ENCODE results near the gene KCTD5. TPM values are rescaled to one million over a fixed set of nuclear protein-coding genes. Genes with fewer than 3 reads are reported as not detected.
A peak's percentile ranks its signal among the peaks of the same experiment; 100 is the strongest.
"Not testable (repeated sequence)": the region's sequence is repeated elsewhere in the genome, so short reads cannot be mapped to it uniquely, and the experiment has no call there.

KCTD5 gene
- total RNA-seq, 1 donor from 2014 or later: 27.3 TPM

DNA sequence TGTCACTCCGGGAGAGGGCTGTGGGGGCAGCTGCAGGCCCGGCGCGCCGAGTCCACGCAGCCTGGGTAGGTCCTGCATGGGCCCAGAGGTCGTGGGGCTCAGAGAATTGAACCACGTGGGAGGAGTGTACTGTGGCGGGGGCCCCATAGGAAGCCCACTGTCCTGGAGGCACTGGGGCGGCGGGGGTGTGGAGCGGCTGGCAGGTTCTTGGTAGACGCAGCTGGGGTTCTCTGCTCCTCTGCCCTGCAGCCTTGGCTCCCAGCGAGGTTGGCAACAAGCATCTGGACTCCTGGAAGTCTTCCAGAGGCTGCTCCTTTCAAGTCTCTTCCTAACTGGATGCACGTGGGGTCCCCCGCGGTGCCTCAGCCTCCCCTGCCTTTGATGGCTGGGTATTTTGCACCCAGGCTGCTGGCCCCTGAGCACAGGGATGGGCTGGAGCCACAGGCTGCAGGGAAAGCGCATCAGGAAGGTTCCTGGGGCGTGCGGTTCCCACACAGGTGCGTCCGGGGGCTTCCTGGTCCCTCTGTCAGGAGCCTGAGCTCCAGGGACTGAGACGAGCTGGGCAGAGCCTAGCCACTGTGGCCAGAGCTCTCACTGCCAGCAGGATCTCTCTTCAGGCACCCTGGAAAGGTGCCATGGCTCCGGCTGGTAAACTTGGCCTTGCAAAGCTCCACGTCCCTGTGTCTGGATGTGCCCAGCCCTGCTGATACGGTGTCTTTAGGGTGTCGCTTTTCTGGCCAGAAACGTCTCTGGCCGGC is 9.3 kb downstream of the KCTD5 start:
- Mint-ChIP-seq H3K4me3 (ENCODE audit: unreplicated experiment) (no peak overlapping the region), H3K27ac (ENCODE audit: unreplicated experiment) (no peak overlapping the region), H3K36me3 (ENCODE audit: low read depth) (peaks cover 1% of the 10 kb centered on the region), H3K4me1 (ENCODE audit: low read depth) (no peaks in the 10 kb centered on the region), H3K27me3 (ENCODE audit: low read depth) (no peaks in the 10 kb centered on the region), H3K9me3 (ENCODE audit: low read depth) (no peaks in the 10 kb centered on the region)
- TF ChIP-seq, protein P1, sequence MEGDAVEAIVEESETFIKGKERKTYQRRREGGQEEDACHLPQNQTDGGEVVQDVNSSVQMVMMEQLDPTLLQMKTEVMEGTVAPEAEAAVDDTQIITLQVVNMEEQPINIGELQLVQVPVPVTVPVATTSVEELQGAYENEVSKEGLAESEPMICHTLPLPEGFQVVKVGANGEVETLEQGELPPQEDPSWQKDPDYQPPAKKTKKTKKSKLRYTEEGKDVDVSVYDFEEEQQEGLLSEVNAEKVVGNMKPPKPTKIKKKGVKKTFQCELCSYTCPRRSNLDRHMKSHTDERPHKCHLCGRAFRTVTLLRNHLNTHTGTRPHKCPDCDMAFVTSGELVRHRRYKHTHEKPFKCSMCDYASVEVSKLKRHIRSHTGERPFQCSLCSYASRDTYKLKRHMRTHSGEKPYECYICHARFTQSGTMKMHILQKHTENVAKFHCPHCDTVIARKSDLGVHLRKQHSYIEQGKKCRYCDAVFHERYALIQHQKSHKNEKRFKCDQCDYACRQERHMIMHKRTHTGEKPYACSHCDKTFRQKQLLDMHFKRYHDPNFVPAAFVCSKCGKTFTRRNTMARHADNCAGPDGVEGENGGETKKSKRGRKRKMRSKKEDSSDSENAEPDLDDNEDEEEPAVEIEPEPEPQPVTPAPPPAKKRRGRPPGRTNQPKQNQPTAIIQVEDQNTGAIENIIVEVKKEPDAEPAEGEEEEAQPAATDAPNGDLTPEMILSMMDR (IDR thresholded peaks at IDR 0.05): no peak
- DNase-seq (ENCODE audit: low spot score): peak; percentile 91

DNA sequence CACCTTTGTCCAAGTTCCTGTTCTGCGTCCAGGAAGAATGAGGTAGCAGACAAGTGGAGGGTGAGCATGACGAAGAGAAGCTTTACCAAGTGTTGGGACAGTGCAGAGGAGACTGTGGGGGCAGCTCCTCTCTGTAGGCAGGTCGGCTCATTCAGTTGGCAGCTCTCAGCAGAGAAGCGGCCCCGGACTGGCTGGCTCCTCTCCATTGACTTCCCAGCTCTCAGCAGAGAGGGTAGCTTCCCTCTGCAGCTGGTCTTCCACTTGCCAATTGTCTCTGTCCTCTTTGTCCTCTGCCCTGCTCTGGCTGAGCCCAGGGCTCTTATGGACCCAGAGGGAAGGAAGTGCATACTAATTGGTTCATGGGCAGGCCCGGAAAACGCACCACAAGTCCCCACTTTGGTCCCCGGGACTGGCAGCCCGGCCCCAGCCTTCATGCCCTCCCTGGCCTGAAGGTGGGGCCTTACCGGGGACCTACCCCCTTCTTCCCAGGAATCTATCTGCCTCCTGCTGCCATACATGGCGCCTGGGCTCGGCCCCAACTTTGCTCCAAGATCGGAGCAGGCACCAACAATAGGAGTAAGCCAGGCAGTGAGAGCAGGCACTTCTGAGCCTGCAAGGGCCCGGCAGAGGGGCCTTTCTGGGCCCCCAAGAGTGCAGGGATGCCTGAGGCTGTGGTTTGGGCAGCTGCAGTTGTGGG is 10.1 kb downstream of the KCTD5 start:
- Mint-ChIP-seq H3K4me3 (ENCODE audit: unreplicated experiment) (no peak overlapping the region), H3K9me3 (ENCODE audit: low read depth) (no peaks in the 10 kb centered on the region), H3K27ac (ENCODE audit: unreplicated experiment) (no peak overlapping the region), H3K4me1 (ENCODE audit: low read depth) (no peaks in the 10 kb centered on the region), H3K36me3 (ENCODE audit: low read depth) (peaks cover 5% of the 10 kb centered on the region), H3K27me3 (ENCODE audit: low read depth) (no peaks in the 10 kb centered on the region)
- DNase-seq (ENCODE audit: low spot score): no peak
- TF ChIP-seq, protein P1 (IDR thresholded peaks at IDR 0.05): no peak

DNA sequence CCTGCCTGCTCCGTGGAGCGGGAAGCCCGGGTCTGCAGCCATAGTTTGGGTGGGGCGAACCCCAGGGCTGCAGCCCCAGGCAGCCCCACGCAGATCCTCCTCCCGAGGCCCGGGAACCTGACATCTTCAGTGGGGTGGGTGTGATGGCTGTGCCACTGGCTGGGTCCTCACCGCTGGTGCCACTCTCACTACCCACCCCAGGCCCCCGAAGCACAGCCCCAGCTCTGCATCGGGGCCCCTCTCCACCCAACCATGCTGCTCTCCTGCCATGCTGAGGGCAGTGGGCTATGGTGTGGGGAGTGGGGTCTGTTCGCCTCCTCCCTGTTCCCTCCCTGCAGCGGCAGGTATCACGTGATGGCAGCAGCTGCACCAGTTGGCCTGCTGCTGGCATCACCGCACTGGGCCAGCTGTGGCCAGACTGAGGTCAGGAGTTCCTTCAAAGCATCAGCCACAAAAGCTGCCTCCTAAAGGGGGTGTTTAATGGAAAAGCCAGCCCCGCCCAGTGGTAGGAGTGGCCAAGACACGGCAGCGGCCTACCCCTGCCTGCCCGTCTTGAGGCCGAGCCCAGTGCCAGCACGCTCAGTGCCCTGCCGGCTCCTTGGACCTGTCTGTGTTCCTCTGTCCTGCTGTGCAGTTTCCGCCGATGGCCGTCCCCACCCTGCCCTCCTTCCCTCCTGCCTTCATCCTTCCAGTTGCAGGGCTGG is 10.8 kb downstream of the KCTD5 start:
- TF ChIP-seq, protein P1 (IDR thresholded peaks at IDR 0.05): no peak
- H3K27me3 Mint-ChIP-seq (ENCODE audit: low read depth): no peaks in the 10 kb centered on the region
- no peaks in the 10 kb centered on the region for H3K4me1 Mint-ChIP-seq (ENCODE audit: low read depth)
- H3K4me3 Mint-ChIP-seq (ENCODE audit: unreplicated experiment): no peak overlapping the region
- no peak overlapping the region for H3K27ac Mint-ChIP-seq (ENCODE audit: unreplicated experiment)
- H3K9me3 Mint-ChIP-seq (ENCODE audit: low read depth): no peaks in the 10 kb centered on the region
- peak; percentile 84 for DNase-seq (ENCODE audit: low spot score)
- H3K36me3 Mint-ChIP-seq (ENCODE audit: low read depth): peaks cover 5% of the 10 kb centered on the region

DNA sequence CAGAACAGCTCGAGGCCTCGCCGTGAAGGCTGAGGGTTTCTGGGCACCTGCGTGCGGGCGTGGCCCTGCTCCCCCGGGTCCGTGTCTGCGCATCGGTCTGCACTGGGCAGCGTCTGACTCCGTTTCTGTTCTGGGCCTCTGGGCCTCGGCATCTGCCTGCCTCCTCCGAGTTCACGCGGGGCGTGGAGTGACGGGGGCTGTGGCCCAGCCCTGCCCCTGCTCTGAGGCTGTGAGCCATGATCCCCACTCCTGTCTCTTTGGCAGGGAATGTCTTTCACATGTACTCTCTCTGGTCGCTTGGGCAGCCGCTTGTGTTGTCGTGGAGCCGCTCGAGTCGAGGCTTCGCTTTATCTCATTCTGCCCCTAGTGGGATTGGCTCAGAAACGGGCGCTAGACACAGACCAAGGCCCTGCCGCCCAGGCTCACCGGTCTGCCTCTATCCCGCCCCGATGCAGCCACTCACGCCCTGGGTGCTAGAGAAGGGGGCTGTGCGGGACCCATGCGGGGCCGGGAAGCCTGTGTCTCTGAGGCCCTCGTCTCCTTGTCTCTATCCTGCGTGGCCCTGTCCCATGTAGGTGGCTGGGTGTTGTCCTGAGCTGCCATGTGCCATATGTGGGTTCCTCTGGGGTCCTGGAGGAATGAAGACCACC is 14.4 kb downstream of the KCTD5 start:
- H3K4me1 Mint-ChIP-seq (ENCODE audit: low read depth); H3K9me3 Mint-ChIP-seq (ENCODE audit: low read depth); H3K36me3 Mint-ChIP-seq (ENCODE audit: low read depth); H3K4me3 Mint-ChIP-seq (ENCODE audit: unreplicated experiment); DNase-seq (ENCODE audit: low spot score); H3K27ac Mint-ChIP-seq (ENCODE audit: unreplicated experiment); H3K27me3 Mint-ChIP-seq (ENCODE audit: low read depth): not testable (repeated sequence)

DNA sequence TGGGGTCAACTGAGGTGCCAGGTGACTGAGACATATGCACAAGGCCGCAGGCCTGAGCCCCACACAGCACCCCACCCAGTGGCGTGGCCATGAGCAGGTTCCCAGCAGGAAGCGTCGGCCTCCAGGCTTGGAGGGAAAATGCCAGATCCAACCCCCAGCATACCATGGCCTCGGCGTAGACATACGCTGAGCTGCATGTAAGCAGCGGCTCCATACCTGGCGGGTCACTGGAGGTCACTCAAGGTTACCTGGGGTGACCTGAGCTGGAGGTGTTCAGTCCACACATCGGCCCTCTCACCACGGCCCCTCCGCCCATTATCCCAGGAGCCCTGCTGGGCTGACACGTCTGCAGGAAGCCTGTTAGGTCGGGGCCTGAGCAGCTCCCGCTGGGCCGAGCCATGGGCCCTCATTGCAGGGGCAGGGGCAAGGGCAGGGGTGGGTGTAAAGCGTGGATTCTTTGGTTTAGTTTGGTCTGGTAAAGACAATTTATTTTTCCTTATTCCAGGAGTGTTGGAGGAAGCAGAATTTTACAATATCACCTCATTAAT is 15.2 kb downstream of the KCTD5 start:
- H3K4me3 Mint-ChIP-seq (ENCODE audit: unreplicated experiment): no peak overlapping the region
- TF ChIP-seq, protein P1 (IDR thresholded peaks at IDR 0.05): no peak
- no peaks in the 10 kb centered on the region for H3K9me3 Mint-ChIP-seq (ENCODE audit: low read depth)
- peaks cover 9% of the 10 kb centered on the region for H3K36me3 Mint-ChIP-seq (ENCODE audit: low read depth)
- no peaks in the 10 kb centered on the region for H3K4me1 Mint-ChIP-seq (ENCODE audit: low read depth)
- no peaks in the 10 kb centered on the region for H3K27me3 Mint-ChIP-seq (ENCODE audit: low read depth)
- DNase-seq (ENCODE audit: low spot score): no peak
- no peak overlapping the region for H3K27ac Mint-ChIP-seq (ENCODE audit: unreplicated experiment)
